GM23338 (cell line): ENCODE results near the gene NAA10. TPM values are rescaled to one million over a fixed set of nuclear protein-coding genes. Genes with fewer than 3 reads are reported as not detected.

Experiments used
- ATAC-seq: fragments of 200-7000 bp; cut with Tn5 transposase; 3 replicates; pipeline ENCODE4 v1.9.1; 2020
- DNase-seq: peaks from one replicate; pipeline ENCODE4 v3.0.0-alpha.2; 2015; ENCODE audit warnings: low spot score
- H2AFZ ChIP-seq: fragments of 200-600 bp; sonication (generic); 2 replicates; pipeline ENCODE4 v1.8.0; 2016; ENCODE audit warnings: antibody characterized with exemption, mild to moderate bottlenecking, moderate library complexity
- H3F3A ChIP-seq: fragments of 200-600 bp; sonication (generic); replicated peaks from 2 replicates; pipeline ENCODE4 v1.8.0; 2017; ENCODE audit warnings: antibody characterized with exemption, mixed run types, low read depth
- H3K27ac ChIP-seq: fragments of 200-600 bp; sonication (generic); 2 replicates; pipeline ENCODE4 v1.6.1; 2016; ENCODE audit warnings: low read depth
- H3K27me3 ChIP-seq: fragments of 200-600 bp; sonication (generic); 2 replicates; pipeline ENCODE4 v1.8.0; 2016; ENCODE audit warnings: mild to moderate bottlenecking, mixed run types, moderate library complexity; ENCODE audit not compliant: insufficient read depth
- H3K36me3 ChIP-seq: fragments of 200-600 bp; sonication (generic); 2 replicates; pipeline ENCODE4 v1.8.0; 2016; ENCODE audit warnings: mild to moderate bottlenecking; ENCODE audit not compliant: insufficient read depth
- H3K4me1 ChIP-seq: fragments of 200-600 bp; sonication (generic); 2 replicates; pipeline ENCODE4 v1.8.0; 2016; ENCODE audit warnings: mild to moderate bottlenecking, moderate library complexity; ENCODE audit not compliant: insufficient read depth
- H3K4me2 ChIP-seq: fragments of 200-600 bp; sonication (generic); 2 replicates; pipeline ENCODE4 v1.7.1; 2017; ENCODE audit warnings: mixed run types
- H3K4me3 ChIP-seq: fragments of 200-600 bp; sonication (generic); 2 replicates; pipeline ENCODE4 v1.6.1; 2016; ENCODE audit warnings: mixed run types
- H3K79me2 ChIP-seq: fragments of 200-600 bp; sonication (generic); replicated peaks from 2 replicates; pipeline ENCODE4 v1.8.0; 2017; ENCODE audit warnings: mild to moderate bottlenecking; ENCODE audit not compliant: insufficient read depth
- H3K9me2 ChIP-seq: fragments of 200-600 bp; sonication (generic); 2 replicates; pipeline ENCODE4 v1.8.0; 2017; ENCODE audit not compliant: insufficient read depth
- H4K20me1 ChIP-seq: fragments of 200-600 bp; sonication (generic); replicated peaks from 2 replicates; pipeline ENCODE4 v1.8.0; 2017; ENCODE audit warnings: mild to moderate bottlenecking; ENCODE audit not compliant: insufficient read depth
- H3K27ac Mint-ChIP-seq: 2 replicates; pipeline ENCODE4 v1.8.0; 2020; ENCODE audit warnings: inconsistent platforms, mild to moderate bottlenecking, moderate library complexity, mixed read lengths
- H3K27me3 Mint-ChIP-seq: 3 replicates; pipeline ENCODE4 v1.8.0; 2022; ENCODE audit warnings: low read depth, mild to moderate bottlenecking, moderate library complexity, mixed read lengths, inconsistent platforms; ENCODE audit not compliant: insufficient read depth, poor library complexity
- H3K36me3 Mint-ChIP-seq: 3 replicates; pipeline ENCODE4 v1.8.0; 2021; ENCODE audit warnings: low read depth, mild to moderate bottlenecking, inconsistent platforms, moderate library complexity, mixed read lengths
- H3K4me1 Mint-ChIP-seq: 3 replicates; pipeline ENCODE4 v1.8.0; 2020; ENCODE audit warnings: mild to moderate bottlenecking, inconsistent platforms, mixed read lengths
- H3K4me3 Mint-ChIP-seq: 3 replicates; pipeline ENCODE4 v1.8.0; 2021; ENCODE audit warnings: moderate library complexity, mild to moderate bottlenecking, inconsistent platforms, mixed read lengths
- H3K9me3 Mint-ChIP-seq: 3 replicates; pipeline ENCODE4 v1.8.0; 2020; ENCODE audit warnings: moderate library complexity, mild to moderate bottlenecking, inconsistent platforms, mixed read lengths
- CREB1 ChIP-seq: fragments of 250-450 bp; sonication (Bioruptor Pico); IDR thresholded peaks from 2 replicates; pipeline ENCODE4 v1.5.0; 2020; ENCODE audit warnings: low read depth, mild to moderate bottlenecking, moderate library complexity
- CTCF ChIP-seq, 2 experiments: fragments of 200-600 bp in 1 of 2; sonication (generic) in 1 of 2; conservative IDR thresholded peaks; 2 replicates each; pipeline versions ENCODE4 v1.5.1 to v1.6.1; 2016 to 2017; ENCODE audit warnings: antibody characterized with exemption in 2 of 2, low read depth in 2 of 2, mild to moderate bottlenecking in 2 of 2, moderate library complexity in 1 of 2
- ETS1 ChIP-seq: IDR thresholded peaks from 2 replicates; pipeline ENCODE4 v1.6.1; 2016; ENCODE audit warnings: antibody characterized with exemption
- EZH2 ChIP-seq: fragments of 200-600 bp; sonication (generic); IDR thresholded peaks from one replicate; pipeline ENCODE4 v1.8.0; 2017; ENCODE audit warnings: antibody characterized with exemption, mild to moderate bottlenecking, low read depth; ENCODE audit not compliant: unreplicated experiment
- EZH2phosphoT487 ChIP-seq: fragments of 200-600 bp; sonication (generic); IDR thresholded peaks from one replicate; pipeline ENCODE4 v1.8.1; 2018; ENCODE audit warnings: antibody characterized with exemption; ENCODE audit not compliant: unreplicated experiment
- JUNB ChIP-seq: IDR thresholded peaks from one replicate; pipeline ENCODE4 v1.6.1; 2016; ENCODE audit warnings: antibody characterized with exemption; ENCODE audit not compliant: unreplicated experiment
- NANOG ChIP-seq: IDR thresholded peaks from 2 replicates; pipeline ENCODE4 v1.6.1; 2016; ENCODE audit warnings: antibody characterized with exemption, borderline replicate concordance
- POLR2AphosphoS5 ChIP-seq: IDR thresholded peaks from 2 replicates; pipeline ENCODE4 v1.6.1; 2016; ENCODE audit warnings: antibody characterized with exemption, low read depth
- STAT1 ChIP-seq: IDR thresholded peaks from one replicate; pipeline ENCODE4 v1.6.1; 2016; ENCODE audit warnings: antibody characterized with exemption; ENCODE audit not compliant: unreplicated experiment
- ZNF114 ChIP-seq: fragments of 250-450 bp; sonication (Bioruptor Pico); IDR thresholded peaks from 2 replicates; pipeline ENCODE4 v1.5.0; 2020; ENCODE audit warnings: mild to moderate bottlenecking, moderate library complexity
- ZNF331 ChIP-seq: fragments of 250-450 bp; sonication (Bioruptor Pico); IDR thresholded peaks from 2 replicates; pipeline ENCODE4 v1.5.0; 2020; ENCODE audit warnings: low read depth, mild to moderate bottlenecking, moderate library complexity
- polyA plus RNA-seq: library from polyadenylated mRNA; unstranded; fragments of >200 nt; fragmentation: Nextera tagmentation; extraction: Ambion mirVana; gene quantifications from 2 replicates; pipeline ENCODE4 v1.2.1, GENCODE V29; 2016
- total RNA-seq: library from RNA; depleted of rRNA; stranded (reverse); fragments of >200 nt; shearing (Covaris generic); gene quantifications from 2 replicates; pipeline ENCODE4 v1.2.3, GENCODE V29; 2014
- TF ChIP-seq, protein P1 (sequence below): IDR thresholded peaks from one replicate; pipeline ENCODE4 v1.6.1; 2018; ENCODE audit warnings: antibody characterized with exemption; ENCODE audit not compliant: unreplicated experiment
- TF ChIP-seq, protein P2 (sequence below): fragments of 250-450 bp; sonication (Bioruptor Pico); IDR thresholded peaks from 2 replicates; pipeline ENCODE4 v1.5.0; 2020; ENCODE audit warnings: mild to moderate bottlenecking, moderate library complexity

Gene NAA10
- total and polyA plus RNA-seq, 2 experiments from 2014 or later, result 136 to 145 TPM

- no peaks in the 10 kb centered on the region for H3K27me3 ChIP-seq
- Mint-ChIP-seq H3K4me1 (peaks cover 20% of the 10 kb centered on the region), H3K27ac (no peak overlapping the region), H3K27me3 (peaks cover 2% of the 10 kb centered on the region), H3K4me3 (no peak overlapping the region), H3K36me3 (peaks cover 15% of the 10 kb centered on the region), H3K9me3 (no peaks in the 10 kb centered on the region)
- no peak for TF ChIP-seq EZH2phosphoT487
- TF ChIP-seq POLR2AphosphoS5, result no peak
- no peak for TF ChIP-seq ZNF114 (CRISPR knock-in tag)
- no peak for TF ChIP-seq CREB1
- no peak for TF ChIP-seq CTCF (conservative IDR thresholded peaks at IDR 0.05; ENCODE audit: low read depth in 2 of 2)
- TF ChIP-seq, protein P1, sequence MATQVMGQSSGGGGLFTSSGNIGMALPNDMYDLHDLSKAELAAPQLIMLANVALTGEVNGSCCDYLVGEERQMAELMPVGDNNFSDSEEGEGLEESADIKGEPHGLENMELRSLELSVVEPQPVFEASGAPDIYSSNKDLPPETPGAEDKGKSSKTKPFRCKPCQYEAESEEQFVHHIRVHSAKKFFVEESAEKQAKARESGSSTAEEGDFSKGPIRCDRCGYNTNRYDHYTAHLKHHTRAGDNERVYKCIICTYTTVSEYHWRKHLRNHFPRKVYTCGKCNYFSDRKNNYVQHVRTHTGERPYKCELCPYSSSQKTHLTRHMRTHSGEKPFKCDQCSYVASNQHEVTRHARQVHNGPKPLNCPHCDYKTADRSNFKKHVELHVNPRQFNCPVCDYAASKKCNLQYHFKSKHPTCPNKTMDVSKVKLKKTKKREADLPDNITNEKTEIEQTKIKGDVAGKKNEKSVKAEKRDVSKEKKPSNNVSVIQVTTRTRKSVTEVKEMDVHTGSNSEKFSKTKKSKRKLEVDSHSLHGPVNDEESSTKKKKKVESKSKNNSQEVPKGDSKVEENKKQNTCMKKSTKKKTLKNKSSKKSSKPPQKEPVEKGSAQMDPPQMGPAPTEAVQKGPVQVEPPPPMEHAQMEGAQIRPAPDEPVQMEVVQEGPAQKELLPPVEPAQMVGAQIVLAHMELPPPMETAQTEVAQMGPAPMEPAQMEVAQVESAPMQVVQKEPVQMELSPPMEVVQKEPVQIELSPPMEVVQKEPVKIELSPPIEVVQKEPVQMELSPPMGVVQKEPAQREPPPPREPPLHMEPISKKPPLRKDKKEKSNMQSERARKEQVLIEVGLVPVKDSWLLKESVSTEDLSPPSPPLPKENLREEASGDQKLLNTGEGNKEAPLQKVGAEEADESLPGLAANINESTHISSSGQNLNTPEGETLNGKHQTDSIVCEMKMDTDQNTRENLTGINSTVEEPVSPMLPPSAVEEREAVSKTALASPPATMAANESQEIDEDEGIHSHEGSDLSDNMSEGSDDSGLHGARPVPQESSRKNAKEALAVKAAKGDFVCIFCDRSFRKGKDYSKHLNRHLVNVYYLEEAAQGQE, result no peak
- no peak for TF ChIP-seq ETS1
- TF ChIP-seq EZH2, result no peak
- no peak for TF ChIP-seq STAT1
- no peak for TF ChIP-seq NANOG
- no peak for TF ChIP-seq JUNB
- TF ChIP-seq, protein P2, sequence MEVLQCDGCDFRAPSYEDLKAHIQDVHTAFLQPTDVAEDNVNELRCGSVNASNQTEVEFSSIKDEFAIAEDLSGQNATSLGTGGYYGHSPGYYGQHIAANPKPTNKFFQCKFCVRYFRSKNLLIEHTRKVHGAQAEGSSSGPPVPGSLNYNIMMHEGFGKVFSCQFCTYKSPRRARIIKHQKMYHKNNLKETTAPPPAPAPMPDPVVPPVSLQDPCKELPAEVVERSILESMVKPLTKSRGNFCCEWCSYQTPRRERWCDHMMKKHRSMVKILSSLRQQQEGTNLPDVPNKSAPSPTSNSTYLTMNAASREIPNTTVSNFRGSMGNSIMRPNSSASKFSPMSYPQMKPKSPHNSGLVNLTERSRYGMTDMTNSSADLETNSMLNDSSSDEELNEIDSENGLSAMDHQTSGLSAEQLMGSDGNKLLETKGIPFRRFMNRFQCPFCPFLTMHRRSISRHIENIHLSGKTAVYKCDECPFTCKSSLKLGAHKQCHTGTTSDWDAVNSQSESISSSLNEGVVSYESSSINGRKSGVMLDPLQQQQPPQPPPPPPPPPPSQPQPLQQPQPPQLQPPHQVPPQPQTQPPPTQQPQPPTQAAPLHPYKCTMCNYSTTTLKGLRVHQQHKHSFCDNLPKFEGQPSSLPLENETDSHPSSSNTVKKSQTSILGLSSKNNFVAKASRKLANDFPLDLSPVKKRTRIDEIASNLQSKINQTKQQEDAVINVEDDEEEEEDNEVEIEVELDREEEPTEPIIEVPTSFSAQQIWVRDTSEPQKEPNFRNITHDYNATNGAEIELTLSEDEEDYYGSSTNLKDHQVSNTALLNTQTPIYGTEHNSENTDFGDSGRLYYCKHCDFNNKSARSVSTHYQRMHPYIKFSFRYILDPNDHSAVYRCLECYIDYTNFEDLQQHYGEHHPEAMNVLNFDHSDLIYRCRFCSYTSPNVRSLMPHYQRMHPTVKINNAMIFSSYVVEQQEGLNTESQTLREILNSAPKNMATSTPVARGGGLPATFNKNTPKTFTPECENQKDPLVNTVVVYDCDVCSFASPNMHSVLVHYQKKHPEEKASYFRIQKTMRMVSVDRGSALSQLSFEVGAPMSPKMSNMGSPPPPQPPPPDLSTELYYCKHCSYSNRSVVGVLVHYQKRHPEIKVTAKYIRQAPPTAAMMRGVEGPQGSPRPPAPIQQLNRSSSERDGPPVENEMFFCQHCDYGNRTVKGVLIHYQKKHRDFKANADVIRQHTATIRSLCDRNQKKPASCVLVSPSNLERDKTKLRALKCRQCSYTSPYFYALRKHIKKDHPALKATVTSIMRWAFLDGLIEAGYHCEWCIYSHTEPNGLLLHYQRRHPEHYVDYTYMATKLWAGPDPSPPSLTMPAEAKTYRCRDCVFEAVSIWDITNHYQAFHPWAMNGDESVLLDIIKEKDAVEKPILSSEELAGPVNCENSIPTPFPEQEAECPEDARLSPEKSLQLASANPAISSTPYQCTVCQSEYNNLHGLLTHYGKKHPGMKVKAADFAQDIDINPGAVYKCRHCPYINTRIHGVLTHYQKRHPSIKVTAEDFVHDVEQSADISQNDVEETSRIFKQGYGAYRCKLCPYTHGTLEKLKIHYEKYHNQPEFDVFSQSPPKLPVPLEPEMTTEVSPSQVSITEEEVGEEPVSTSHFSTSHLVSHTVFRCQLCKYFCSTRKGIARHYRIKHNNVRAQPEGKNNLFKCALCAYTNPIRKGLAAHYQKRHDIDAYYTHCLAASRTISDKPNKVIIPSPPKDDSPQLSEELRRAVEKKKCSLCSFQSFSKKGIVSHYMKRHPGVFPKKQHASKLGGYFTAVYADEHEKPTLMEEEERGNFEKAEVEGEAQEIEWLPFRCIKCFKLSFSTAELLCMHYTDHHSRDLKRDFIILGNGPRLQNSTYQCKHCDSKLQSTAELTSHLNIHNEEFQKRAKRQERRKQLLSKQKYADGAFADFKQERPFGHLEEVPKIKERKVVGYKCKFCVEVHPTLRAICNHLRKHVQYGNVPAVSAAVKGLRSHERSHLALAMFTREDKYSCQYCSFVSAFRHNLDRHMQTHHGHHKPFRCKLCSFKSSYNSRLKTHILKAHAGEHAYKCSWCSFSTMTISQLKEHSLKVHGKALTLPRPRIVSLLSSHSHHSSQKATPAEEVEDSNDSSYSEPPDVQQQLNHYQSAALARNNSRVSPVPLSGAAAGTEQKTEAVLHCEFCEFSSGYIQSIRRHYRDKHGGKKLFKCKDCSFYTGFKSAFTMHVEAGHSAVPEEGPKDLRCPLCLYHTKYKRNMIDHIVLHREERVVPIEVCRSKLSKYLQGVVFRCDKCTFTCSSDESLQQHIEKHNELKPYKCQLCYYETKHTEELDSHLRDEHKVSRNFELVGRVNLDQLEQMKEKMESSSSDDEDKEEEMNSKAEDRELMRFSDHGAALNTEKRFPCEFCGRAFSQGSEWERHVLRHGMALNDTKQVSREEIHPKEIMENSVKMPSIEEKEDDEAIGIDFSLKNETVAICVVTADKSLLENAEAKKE, result no peak
- no peak for TF ChIP-seq ZNF331 (CRISPR knock-in tag)
- no peak for DNase-seq
- no peaks in the 10 kb centered on the region for H4K20me1 ChIP-seq
- no peak overlapping the region for H3K4me2 ChIP-seq
- peaks cover 7% of the 10 kb centered on the region; the same call in 1 of the 2 replicates for H3K4me1 ChIP-seq
- no peak overlapping the region for H3K4me3 ChIP-seq
- H3K9me2 ChIP-seq, result no peaks in the 10 kb centered on the region
- no peak overlapping the region for H2AFZ ChIP-seq
- no peak for ATAC-seq
- H3K27ac ChIP-seq, result no peak overlapping the region
- H3K79me2 ChIP-seq, result no peaks in the 10 kb centered on the region
- no peaks in the 10 kb centered on the region for H3K36me3 ChIP-seq
- H3F3A ChIP-seq, result no peaks in the 10 kb centered on the region
These were observed 13.1 kb downstream of the NAA10 start for GRCh38 chrX:153921511-153922446.
